Measurements from ENCODE around the gene OR1L8.
"Not testable (repeated sequence)": the region's sequence is repeated elsewhere in the genome, so short reads cannot be mapped to it uniquely, and the experiment has no call there.

Gene OR1L8

GRCh38 chr9:122583284-122583683, at the start of gene OR1L8:
Gene OR1L8, minus strand, starts transcription at chr9:122583384. Its CDS starts 14,907 bp downstream, at chr9:122568477.
- not testable (repeated sequence) for DNase-seq

GRCh38 chr9:122619996-122620395, 36.8 kb upstream of the OR1L8 start:
- DNase-seq = no peak

GRCh38 chr9:122614362-122614761, 31.2 kb upstream of the OR1L8 start, which contains the start of gene OR1Q1:
Gene OR1Q1, plus strand, starts transcription at chr9:122614738. Its CDS starts 0 bp downstream, at chr9:122614738.
- DNase-seq = no peak

- no peak for DNase-seq
These were observed 26.6 kb upstream of the OR1L8 start for GRCh38 chr9:122609804-122610203.

GRCh38 chr9:122606587-122606986, 23.4 kb upstream of the OR1L8 start:
- DNase-seq = no peak

GRCh38 chr9:122605691-122606090, 22.5 kb upstream of the OR1L8 start:
- no peak for DNase-seq

- no peak for DNase-seq
These were observed 2.8 kb downstream of the OR1L8 start for GRCh38 chr9:122580360-122580759.

- DNase-seq = no peak
These were observed 3.3 kb downstream of the OR1L8 start for GRCh38 chr9:122579874-122580273.

- no peak for DNase-seq
These were observed 10.7 kb downstream of the OR1L8 start for GRCh38 chr9:122572456-122572855.

- no peak for DNase-seq
These were observed 15.3 kb downstream of the OR1L8 start for GRCh38 chr9:122567901-122568300.

GRCh38 chr9:122562134-122562760, 20.9 kb downstream of the OR1L8 start:
- no peak for DNase-seq

GRCh38 chr9:122561446-122561845, 21.7 kb downstream of the OR1L8 start:
- no peak for DNase-seq

GRCh38 chr9:122552812-122553211, 30.4 kb downstream of the OR1L8 start, which contains the start of gene OR1N2:
Gene OR1N2, plus strand, starts transcription at chr9:122553112. Its CDS starts 100 bp downstream, at chr9:122553212.
- no peak for DNase-seq

GRCh38 chr9:122551371-122551770, 31.8 kb downstream of the OR1L8 start:
- DNase-seq = no peak

GRCh38 chr9:122546196-122546595, 37.0 kb downstream of the OR1L8 start:
- DNase-seq = no peak

- DNase-seq = no peak
These were observed 44.4 kb downstream of the OR1L8 start for GRCh38 chr9:122538757-122539156.

- not testable (repeated sequence) for DNase-seq
These were observed 46.1 kb downstream of the OR1L8 start for GRCh38 chr9:122537066-122537465.

GRCh38 chr9:122536134-122536533, 47.0 kb downstream of the OR1L8 start:
- no peak for DNase-seq

GRCh38 chr9:122531157-122531556, 52.0 kb downstream of the OR1L8 start:
- DNase-seq = not testable (repeated sequence)

GRCh38 chr9:122527193-122527592, 56.0 kb downstream of the OR1L8 start, which contains the start of gene OR1N1:
Gene OR1N1, minus strand, starts transcription at chr9:122527293. Its CDS starts 0 bp downstream, at chr9:122527293.
- no peak for DNase-seq

- no peak for DNase-seq
These were observed 56.6 kb downstream of the OR1L8 start for GRCh38 chr9:122526602-122527001.

- DNase-seq = no peak
These were observed 63.8 kb downstream of the OR1L8 start for GRCh38 chr9:122519376-122519775.

- no peak for DNase-seq
These were observed 64.3 kb downstream of the OR1L8 start, which contains the start of gene OR1J4 for GRCh38 chr9:122518841-122519240. Gene OR1J4, plus strand, starts transcription at chr9:122519141. Its CDS starts 0 bp downstream, at chr9:122519141.

- no peak for DNase-seq
These were observed 65.0 kb downstream of the OR1L8 start for GRCh38 chr9:122518226-122518625.

All from NK-92 treated with Interleukin-12 subunit alpha and Interleukin-12 subunit beta, amount 100 ng/mL, for 24 hours (cell line).